Effector CD4-positive, alpha-beta T cell (primary cell): Measurements from ENCODE around the gene CORO7.
"Not testable (repeated sequence)": the region's sequence is repeated elsewhere in the genome, so short reads cannot be mapped to it uniquely, and the experiment has no call there.

Experiments
- DNase-seq: peaks from one replicate; pipeline ENCODE4 v3.0.0-alpha.2; 2020

CORO7 gene

GRCh38 chr16:4333714-4334113, 82.7 kb downstream of the CORO7 start:
- not testable (repeated sequence) for DNase-seq

GRCh38 chr16:4333308-4333638, 83.1 kb downstream of the CORO7 start:
- DNase-seq: no peak

- DNase-seq: no peak
These were observed 83.6 kb downstream of the CORO7 start for GRCh38 chr16:4332623-4333307.

GRCh38 chr16:4332083-4332482, 84.3 kb downstream of the CORO7 start:
- no peak for DNase-seq

DNA sequence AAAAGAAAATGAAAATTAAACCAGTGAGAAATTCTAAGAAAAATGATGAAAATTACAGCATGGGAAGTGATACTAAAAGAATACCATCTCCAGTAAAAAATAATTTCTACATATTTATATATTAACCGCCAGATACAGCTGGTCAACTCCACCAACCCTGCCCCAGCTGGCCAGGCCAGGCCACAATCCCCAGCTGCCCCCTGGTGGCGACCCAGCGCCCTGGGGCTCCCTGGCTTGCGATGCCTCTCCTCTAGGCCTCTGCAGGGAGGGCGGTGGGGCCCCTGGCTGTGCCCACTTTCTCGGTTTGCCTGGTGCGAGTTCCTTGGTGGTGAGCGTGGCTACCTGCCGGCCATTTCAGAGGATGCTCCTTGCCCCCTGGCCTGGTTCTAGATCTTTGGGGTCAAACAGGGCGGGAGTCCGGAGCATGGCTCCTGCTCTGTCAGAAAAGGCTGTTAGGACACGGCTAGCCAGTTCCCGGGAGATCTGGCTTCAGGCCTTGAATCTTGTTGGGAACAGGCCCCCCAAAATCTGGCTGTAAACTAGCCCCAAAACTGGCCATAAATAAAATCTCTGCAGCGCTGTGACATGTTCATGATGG, 86.0 kb downstream of the CORO7 start:
- peak; percentile 69 for DNase-seq

- no peak for DNase-seq
These were observed 87.3 kb downstream of the CORO7 start for GRCh38 chr16:4328782-4329775.

- DNase-seq: peak; percentile 30
These were observed 88.2 kb downstream of the CORO7 start for GRCh38 chr16:4328046-4328781.

DNA sequence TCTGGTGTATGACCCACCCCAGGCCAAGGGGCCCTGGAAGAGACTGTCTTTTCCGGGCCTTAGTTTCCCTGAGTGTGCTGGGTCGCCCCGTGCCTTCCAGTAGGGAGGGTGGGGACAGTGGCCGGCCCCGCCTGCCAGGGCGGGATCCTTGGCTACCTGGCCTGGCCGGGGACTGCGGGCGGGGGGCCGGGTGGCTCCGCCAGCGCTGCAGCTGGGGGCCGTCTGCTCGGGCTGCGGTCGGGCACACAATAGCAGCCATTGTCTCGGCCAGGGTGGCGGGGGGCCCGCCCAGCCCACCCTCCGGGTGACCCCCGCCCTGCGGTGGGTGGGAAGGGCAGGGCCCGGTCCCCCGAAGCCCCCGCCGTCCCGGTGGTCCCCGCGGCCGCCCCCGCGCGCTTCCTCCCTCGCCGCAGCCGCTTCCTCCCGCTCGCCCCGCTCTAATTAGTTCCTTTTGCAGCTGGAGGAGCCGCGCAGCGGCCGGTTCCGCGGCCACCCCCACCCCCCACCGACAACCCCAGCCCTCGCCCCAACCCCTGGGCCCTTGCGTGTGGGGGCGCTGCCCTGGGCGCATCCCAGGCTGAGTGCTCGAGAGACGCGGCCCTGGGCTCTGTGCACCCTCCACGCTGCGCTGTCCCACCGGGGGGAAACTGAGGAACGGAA, 88.9 kb downstream of the CORO7 start:
- DNase-seq: no peak

DNA sequence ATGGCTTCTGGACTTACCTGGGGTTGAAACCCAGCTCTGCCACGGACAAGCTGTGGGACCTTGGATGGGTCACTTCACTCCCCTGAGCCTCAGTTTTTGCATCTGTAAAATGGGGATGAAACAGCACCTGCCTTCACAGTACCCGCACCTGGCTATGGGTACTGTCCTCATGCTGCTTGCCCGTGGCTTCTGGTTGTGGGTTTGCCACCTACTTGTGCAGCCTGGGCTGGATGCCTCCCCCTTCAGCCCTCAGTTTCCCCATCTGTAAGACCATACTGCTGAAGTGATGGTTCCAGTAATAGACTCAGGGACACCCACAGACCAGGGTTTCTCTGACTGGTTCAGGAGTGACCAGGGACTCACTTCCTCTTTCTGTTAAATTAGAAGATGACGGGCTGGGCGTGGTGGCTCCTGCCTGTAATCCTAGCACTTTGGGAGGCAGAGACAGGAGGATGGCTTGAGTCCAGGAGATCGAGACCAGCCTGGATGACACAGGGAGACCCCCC, 91.1 kb downstream of the CORO7 start:
- DNase-seq: no peak

GRCh38 chr16:4324492-4325252, 91.7 kb downstream of the CORO7 start:
- no peak for DNase-seq

- no peak for DNase-seq
These were observed 92.4 kb downstream of the CORO7 start for GRCh38 chr16:4323845-4324488.

- no peak for DNase-seq
These were observed 93.1 kb downstream of the CORO7 start for GRCh38 chr16:4323071-4323844.

DNA sequence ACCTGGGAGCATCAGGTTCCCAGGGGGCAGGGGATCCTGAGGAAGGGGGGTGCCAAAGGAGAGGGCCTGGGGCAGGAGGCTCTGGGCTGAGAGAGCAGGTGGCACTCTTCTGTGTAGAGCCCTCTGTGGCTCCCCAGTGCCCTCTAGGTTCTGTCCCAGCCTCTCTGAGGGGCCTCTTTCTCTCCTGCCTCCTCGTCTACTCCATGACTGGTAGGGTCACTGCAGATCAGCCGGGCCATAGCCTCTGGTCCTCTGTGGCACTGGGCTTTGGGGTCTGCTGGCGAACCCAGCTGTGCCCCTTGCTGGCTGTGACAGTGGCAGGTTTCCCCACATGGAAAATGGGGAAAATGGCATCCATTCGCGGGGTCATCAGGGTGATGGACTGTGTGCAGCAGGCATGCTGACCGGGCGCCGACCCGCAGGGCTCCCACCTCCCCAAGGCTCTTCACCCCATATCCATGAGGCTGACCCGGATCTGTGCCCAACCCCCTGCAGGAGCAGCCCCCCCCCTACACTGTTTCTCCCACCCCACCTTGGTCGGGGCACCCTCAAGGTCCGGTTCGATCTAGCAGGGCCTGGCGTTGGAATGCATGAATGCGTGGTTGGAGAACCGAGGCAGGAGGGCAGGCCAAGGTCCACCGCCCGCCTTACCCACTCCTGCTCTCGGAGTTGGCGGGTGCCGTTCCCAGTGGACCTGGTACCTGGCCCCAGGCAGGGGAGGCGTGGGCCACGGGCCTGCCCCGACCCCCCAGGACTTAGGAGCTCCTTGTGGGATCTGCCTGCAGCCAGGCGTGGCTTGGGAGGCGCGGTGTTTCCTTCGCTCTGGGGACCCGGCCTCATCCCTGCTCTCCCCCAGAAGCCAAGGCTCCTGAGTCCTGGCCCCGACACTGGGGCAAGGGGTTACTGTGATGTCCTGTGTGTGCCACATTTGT, 94.0 kb downstream of the CORO7 start:
- DNase-seq: no peak

GRCh38 chr16:4321286-4322120, 94.9 kb downstream of the CORO7 start:
- DNase-seq: no peak

DNA sequence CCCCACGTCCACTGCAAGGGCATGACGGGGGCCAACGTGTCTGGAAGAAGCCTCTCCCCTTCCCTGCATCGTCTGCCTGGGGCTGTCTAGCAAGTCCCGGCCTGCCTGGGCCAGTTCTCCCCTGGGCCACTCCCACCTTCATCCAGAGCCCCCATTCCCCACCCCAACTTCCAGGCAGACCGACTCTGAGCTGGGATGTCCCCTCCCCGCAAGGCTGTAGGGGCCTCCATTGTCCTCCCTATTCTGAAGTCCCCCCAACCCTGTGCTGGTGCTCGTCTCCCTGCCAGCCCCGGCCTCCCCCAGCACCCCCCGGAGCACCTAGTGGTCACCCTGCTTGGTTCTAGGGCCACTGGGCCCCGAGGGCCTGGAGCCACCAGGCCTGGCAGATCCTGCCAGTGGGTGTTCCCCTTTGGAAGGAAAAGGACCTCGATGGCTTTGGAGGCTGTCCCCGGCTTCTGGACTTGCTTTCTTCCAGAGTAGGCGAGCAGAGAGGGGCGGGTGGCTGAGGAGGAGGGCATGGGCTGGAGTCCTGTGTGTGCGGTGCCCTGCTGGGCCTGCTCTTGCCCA, 95.7 kb downstream of the CORO7 start:
- no peak for DNase-seq

- no peak for DNase-seq
These were observed 96.7 kb downstream of the CORO7 start for GRCh38 chr16:4319454-4320421.
